Measurements from ENCODE around the gene TIAL1.
A peak's percentile ranks its signal among the peaks of the same experiment; 100 is the strongest.

TIAL1 gene

DNA sequence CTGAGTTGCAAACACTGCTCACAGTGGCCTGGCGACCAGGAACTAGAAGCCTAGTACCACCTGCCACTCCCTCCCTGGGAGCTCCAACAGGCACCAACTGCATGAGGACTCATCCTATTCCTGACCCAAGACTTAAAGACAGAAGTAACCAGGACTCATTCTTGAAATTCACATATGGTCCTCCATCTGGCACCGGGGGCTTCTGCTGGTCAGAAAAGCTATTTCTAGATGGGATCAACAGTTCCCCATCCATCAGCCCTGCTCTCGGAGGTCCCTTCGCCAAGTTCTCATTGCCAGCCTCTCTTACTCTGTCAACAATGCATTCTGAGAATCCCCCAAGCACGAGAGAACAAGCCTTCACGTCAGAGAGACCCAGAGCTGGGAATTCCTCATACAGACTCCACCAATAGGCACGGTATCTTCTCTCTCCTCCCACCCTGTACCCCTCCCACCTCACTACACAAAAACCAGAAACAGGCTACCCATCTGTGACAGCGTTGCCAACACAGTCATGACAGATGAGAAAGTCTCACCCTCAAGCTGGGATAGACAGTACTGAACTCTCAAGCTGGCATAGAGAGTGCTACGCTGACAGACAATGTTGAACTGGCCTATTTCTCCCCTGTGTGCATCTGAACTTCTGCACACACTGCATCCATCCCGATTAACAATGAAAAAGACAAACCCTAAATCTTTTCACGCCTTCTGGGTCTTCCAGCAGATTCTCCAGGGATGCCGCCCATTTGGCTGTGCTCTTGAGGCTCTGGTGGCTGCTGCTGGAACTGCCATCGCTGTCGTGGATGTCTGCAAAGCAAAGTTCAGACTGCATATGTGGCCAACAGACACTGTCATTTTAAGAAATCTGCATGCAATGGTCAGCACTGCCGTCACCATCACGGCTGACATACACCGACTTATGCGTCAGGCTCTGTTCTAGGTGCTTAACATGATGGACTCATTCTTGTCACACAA lies 69.9 kb downstream of the TIAL1 start:
- no peak overlapping the region for H3K4me3 ChIP-seq (ENCODE audit: low read length)
- DNase-seq (ENCODE audit: low read depth), result no peak
- TF ChIP-seq, protein P1, sequence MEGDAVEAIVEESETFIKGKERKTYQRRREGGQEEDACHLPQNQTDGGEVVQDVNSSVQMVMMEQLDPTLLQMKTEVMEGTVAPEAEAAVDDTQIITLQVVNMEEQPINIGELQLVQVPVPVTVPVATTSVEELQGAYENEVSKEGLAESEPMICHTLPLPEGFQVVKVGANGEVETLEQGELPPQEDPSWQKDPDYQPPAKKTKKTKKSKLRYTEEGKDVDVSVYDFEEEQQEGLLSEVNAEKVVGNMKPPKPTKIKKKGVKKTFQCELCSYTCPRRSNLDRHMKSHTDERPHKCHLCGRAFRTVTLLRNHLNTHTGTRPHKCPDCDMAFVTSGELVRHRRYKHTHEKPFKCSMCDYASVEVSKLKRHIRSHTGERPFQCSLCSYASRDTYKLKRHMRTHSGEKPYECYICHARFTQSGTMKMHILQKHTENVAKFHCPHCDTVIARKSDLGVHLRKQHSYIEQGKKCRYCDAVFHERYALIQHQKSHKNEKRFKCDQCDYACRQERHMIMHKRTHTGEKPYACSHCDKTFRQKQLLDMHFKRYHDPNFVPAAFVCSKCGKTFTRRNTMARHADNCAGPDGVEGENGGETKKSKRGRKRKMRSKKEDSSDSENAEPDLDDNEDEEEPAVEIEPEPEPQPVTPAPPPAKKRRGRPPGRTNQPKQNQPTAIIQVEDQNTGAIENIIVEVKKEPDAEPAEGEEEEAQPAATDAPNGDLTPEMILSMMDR (conservative IDR thresholded peaks at IDR 0.05; ENCODE audit: low read depth, low read length), result peak; percentile 24

DNA sequence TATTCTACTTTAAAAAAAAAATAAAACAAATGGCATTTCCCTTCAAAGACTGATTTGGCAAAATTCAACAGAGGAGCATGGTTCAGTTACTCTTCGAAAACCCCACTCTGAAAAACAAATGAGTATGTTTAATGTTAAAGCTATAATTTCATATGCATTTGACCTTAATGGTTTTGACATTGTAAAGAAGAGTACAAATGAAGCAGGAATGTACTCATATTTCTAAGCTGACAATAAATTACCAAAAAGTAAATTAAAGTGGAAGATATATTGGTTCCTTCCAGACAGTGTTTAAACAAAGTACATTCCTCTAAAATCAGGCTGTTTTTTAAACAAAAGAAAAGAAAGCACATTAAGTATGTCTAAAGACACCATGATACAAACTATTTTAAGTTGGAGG lies 70.6 kb downstream of the TIAL1 start:
- no peak overlapping the region for H3K4me3 ChIP-seq (ENCODE audit: low read length)
- no peak for DNase-seq (ENCODE audit: low read depth)
- TF ChIP-seq, protein P1 (conservative IDR thresholded peaks at IDR 0.05; ENCODE audit: low read depth, low read length), result no peak

DNA sequence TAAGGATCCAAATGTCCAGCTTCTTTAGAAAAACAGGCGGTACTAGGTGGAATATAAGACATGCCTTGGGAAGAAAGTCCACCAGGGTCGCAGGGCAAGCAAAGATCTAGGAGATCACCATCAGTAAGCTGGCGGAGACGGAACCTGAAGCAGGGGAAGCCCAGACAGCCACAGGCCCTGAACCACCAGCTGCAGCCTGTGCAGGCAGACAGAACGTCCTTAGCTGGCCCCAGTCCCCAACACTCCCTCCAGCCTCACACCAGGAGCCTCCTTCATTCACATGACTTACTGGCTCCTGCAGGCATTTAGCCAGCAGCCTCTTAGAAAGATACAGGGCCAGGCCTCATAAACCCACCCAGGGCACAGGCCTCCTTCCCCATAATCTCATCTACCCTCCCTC lies 71.6 kb downstream of the TIAL1 start:
- no peak overlapping the region for H3K4me3 ChIP-seq (ENCODE audit: low read length)
- DNase-seq (ENCODE audit: low read depth), result no peak
- TF ChIP-seq, protein P1 (conservative IDR thresholded peaks at IDR 0.05; ENCODE audit: low read depth, low read length), result no peak

DNA sequence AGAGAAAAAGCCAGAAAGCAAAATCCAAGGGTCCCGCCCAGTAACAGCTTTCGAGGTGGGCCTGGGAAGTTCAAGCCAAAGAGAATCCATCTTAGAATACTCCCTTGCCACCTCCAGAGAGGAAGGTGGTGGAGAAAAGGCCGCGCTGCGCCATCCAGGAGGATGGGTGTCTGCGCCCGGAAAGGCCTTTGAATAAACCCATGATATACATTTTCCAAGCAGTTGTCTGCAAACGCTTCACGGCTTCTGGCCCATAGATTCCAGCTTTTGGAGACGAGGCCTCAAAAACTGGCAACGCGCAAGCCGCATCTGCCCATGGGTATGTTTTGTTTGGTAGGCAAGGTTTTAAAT lies 72.1 kb downstream of the TIAL1 start:
- TF ChIP-seq, protein P1 (conservative IDR thresholded peaks at IDR 0.05; ENCODE audit: low read depth, low read length), result no peak
- DNase-seq (ENCODE audit: low read depth), result no peak

DNA sequence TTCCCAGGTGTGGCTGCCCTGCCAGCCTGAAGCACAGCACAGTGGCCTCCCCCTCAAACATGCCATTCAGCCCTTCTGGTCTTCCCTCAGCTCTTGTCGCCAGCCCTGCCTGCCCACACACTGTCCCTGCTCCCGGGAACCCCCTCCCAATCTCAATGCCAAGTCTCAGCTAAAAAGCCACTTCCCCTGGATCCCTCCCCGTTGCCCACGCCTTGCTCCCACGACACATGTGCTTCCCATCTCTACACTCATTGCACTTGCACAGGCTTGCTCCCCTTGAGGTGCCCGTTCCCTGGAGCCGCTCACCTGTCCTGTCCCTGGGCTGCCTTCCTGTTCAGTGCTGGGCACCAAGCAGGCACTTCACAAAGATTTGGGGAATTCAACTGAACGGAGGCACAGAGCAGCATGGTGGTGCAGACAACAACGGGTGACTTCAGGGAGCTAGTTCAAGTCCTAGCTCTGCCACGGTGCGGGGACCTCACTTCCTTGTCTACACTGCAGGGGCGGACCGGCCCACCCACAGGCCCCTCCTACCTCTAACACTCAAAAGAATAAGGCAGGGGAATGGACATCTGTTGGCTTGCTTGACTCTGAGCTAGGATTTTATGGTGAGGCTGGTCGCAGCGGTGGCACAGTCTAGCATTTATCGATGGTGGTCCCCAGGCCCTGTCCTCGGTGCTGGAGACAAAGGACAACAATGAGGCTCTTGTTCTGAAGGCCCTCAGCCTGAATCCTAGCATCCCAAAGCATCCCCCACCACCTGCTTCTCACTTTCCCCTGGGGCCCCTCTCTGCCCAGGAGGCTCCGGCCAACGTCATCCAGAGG lies 72.7 kb downstream of the TIAL1 start:
- TF ChIP-seq, protein P1 (conservative IDR thresholded peaks at IDR 0.05; ENCODE audit: low read depth, low read length), result no peak
- H3K4me3 ChIP-seq (ENCODE audit: low read length), result no peak overlapping the region
- no peak for DNase-seq (ENCODE audit: low read depth)

More for the DNA sequence above, 72.1 kb downstream of the TIAL1 start:
- no peak overlapping the region for H3K4me3 ChIP-seq (ENCODE audit: low read length)

Data from retinal pigment epithelial cell (primary cell).